ENCODE data around the gene CCDC85B. TPM values are rescaled to one million over a fixed set of nuclear protein-coding genes. Genes with fewer than 3 reads are reported as not detected.

Gene CCDC85B
- total RNA-seq, 4 donors from 2014 or later, result 7.9 to 140 (median 23.1) TPM

GRCh38 chr11:65863889-65864705, 26.4 kb upstream of the CCDC85B start:
- intact Hi-C loops (cut with DNase I; ENCODE audit: low total_unique reads), result no loop called here
- no peak overlapping the region for H3K27ac ChIP-seq
- TF ChIP-seq CTCF (IDR thresholded peaks at IDR 0.05) (no peak), POLR2A (IDR thresholded peaks at IDR 0.05) (no peak), POLR2AphosphoS5 (IDR thresholded peaks at IDR 0.05) (no peak), EP300 (IDR thresholded peaks at IDR 0.05; ENCODE audit: low read depth) (no peak)
- H3K4me3 ChIP-seq, result no peak overlapping the region
- H3K27me3 ChIP-seq, result no peaks in the 10 kb centered on the region
- DNase-seq, result no peak
- H3K4me1 ChIP-seq, result peaks cover 17 to 27% (median 20%) of the 10 kb centered on the region in 4 donors
- peaks cover 0 to 24% (median 10%) of the 10 kb centered on the region in 4 donors for H3K36me3 ChIP-seq
- H3K9me3 ChIP-seq, result no peaks in the 10 kb centered on the region
- 84% methylated on average over 12 of the region's 12 CpGs; no CpG with 5 or more reads in 1 of the 2 donors for WGBS, 2 donors (ENCODE audit: low coverage in 1 of 2)
- in situ Hi-C loops (cut with MboI; ENCODE audit: low pct_ligation_motif_present in 1 of 4, low pct_unique_long_range_greater_than_20kb in 1 of 4, low sequenced_read_pairs in 3 of 4), result no loop called here

DNA sequence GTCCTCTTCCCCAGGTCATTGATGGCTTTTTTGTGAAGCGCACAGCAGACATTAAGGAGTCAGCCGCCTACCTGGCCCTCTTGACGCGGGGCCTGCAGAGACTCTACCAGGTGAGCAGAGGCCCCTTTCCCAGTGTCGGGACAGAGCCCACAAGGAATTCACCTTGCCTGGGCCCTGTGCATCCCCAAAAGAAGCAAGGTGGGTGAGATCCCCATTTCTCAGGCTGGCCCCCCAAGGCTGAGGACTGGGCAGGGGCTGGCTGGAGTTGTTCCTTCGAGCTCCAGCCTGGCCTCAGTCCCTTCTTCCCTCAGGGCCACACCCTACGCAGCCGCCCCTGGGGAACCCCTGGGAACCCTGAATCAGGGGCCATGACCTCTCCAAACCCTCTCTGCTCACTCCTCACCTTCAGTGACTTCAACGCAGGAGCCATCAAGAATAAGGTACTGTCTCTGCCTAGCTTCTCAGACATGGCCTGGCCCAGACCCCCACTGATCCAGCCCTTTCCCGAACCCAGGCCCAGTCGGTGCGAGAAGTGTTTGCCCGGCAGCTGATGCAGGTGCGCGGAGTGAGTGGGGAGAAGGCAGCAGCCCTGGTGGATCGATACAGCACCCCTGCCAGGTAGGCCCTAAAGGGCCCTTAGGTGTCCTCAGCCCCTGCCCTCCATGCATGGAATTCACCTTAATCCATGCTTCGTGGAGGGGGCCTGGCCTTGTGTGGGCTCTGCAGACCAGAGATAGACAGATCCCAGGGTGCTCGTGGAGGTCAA, 25.6 kb upstream of the CCDC85B start:
- Histone ChIP-seq H3K27me3 (no peaks in the 10 kb centered on the region), H3K9me3 (no peaks in the 10 kb centered on the region), H3K36me3 (peaks cover 0 to 24% (median 10%) of the 10 kb centered on the region in 4 donors), H3K27ac (no peak overlapping the region), H3K4me1 (peaks cover 14 to 20% (median 17%) of the 10 kb centered on the region in 4 donors), H3K4me3 (no peak overlapping the region)
- in situ Hi-C loops (cut with MboI; ENCODE audit: low pct_ligation_motif_present in 1 of 4, low pct_unique_long_range_greater_than_20kb in 1 of 4, low sequenced_read_pairs in 3 of 4) (no loop called here), intact Hi-C loops (cut with DNase I; ENCODE audit: low total_unique reads) (no loop called here)
- WGBS, 2 donors (ENCODE audit: low coverage in 1 of 2), result 88% methylated on average over 18 of the region's 18 CpGs; no CpG with 5 or more reads in 1 of the 2 donors
- DNase-seq, result no peak
- TF ChIP-seq EP300 (IDR thresholded peaks at IDR 0.05; ENCODE audit: low read depth) (no peak), POLR2AphosphoS5 (IDR thresholded peaks at IDR 0.05) (no peak), CTCF (IDR thresholded peaks at IDR 0.05) (no peak), POLR2A (IDR thresholded peaks at IDR 0.05) (no peak)

DNA sequence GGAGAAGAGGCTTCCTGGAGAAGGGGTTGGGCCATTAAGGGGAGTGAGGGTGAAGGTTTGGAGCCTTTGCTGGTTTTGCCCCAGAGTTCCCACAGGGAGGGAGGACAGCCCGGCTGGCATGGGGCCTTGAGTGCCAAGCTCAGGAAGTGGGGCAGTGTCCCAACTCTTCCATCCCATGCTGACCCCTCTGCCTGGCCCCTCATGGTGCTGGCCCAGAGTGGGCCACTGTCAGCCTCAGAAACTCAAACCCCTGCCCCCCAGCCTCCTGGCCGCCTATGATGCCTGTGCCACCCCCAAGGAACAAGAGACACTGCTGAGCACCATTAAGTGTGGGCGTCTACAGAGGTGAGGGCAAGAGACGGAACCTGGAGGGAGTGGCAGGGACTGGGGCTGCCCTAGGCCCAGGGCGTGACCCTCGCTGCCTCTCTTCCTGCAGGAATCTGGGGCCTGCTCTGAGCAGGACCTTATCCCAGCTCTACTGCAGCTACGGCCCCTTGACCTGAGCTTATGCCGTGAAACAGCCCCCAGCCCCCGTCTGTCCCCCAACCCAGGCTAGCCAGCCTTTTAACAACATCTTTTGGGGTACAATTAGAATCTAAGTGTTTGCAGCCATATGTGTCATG, 24.8 kb upstream of the CCDC85B start:
- H3K27ac ChIP-seq, result no peak overlapping the region
- no peak overlapping the region for H3K4me3 ChIP-seq
- intact Hi-C loops (cut with DNase I; ENCODE audit: low total_unique reads), result no loop called here
- no peaks in the 10 kb centered on the region for H3K9me3 ChIP-seq
- peaks cover 0 to 24% (median 10%) of the 10 kb centered on the region in 4 donors for H3K36me3 ChIP-seq
- TF ChIP-seq EP300 (IDR thresholded peaks at IDR 0.05; ENCODE audit: low read depth), result no peak
- no peak for TF ChIP-seq CTCF (IDR thresholded peaks at IDR 0.05)
- TF ChIP-seq POLR2AphosphoS5 (IDR thresholded peaks at IDR 0.05), result no peak
- TF ChIP-seq POLR2A (IDR thresholded peaks at IDR 0.05), result no peak
- 78% methylated on average over 9 of the region's 9 CpGs; no CpG with 5 or more reads in 1 of the 2 donors for WGBS, 2 donors (ENCODE audit: low coverage in 1 of 2)
- in situ Hi-C loops (cut with MboI; ENCODE audit: low pct_ligation_motif_present in 1 of 4, low pct_unique_long_range_greater_than_20kb in 1 of 4, low sequenced_read_pairs in 3 of 4), result no loop called here
- DNase-seq, result no peak
- peaks cover 11 to 23% (median 17%) of the 10 kb centered on the region in 4 donors for H3K4me1 ChIP-seq
- H3K27me3 ChIP-seq, result no peaks in the 10 kb centered on the region
